HG02852 (cell line): ENCODE results near the gene ZDHHC12.

Experiments used
- ATAC-seq: cut with Tn5 transposase; IDR thresholded peaks from one replicate; pipeline ENCODE4 v1.9.1; 2021; ENCODE audit warnings: mild to moderate bottlenecking, moderate library complexity; ENCODE audit not compliant: unreplicated experiment

Gene ZDHHC12

DNA sequence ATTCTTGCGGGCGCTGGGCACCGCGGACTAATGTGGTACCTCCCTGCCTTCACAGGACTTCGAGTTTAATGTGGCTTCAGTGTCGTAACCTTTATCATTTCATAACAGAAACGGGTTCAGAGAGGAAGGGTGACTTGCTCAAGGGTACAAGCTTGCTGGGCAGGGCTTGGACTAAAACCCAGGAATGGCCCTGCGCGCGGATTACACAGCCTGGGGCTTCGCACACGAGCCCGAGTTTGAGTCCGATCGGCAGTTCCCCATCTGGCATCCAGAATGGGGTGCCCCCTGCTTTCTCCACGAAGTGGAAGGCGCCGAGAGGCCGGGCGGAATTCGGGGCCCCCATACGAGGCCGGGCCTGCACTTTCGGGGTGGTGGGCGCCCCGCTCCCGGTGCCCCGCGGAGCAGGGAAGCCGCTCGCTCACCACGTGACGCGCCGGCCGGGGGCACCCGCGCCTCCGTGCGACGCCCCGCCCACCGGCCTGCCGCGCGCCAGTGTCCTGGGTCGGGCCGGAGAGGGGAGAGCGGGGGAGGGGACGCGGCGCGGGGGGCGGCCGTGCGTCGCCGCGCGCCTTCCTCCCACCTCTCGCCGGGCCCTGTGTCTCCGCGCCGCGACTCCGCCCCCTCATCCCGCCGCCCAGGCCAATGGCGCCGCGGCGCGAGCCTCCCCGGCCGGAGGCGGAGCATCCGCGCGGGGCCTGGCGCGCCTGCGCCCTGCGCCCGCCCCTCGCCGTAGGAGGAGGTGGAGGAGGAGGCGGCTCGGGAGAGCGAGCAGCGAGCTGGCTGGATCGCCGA is 35.2 kb downstream of the ZDHHC12 start, which contains the start of gene SET:
SET (plus strand) TSS at position 722 of the 792 bp plus-strand sequence. CDS start 361 bp downstream, outside the sequence.
- peak; percentile 69 for ATAC-seq

DNA sequence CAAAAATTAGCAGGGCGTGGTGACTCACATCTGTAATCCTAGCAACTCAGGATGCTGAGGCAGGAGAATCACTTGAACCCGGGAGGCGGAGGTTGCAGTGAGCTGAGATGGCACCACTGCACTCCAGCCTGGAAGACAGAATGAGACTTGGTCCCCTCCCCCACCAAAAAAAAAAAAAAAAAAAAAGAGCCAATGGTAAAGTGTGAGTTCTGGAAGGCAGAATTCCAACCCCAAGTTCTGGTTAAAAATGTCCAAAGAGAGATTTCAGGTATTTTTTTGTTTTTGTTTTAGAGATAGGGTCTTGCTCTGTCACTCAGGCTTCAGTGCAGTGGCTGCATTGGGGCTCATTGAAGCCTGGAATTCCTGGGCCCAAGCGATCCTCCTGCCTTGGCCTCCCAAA is 36.5 kb downstream of the ZDHHC12 start:
- no peak for ATAC-seq

DNA sequence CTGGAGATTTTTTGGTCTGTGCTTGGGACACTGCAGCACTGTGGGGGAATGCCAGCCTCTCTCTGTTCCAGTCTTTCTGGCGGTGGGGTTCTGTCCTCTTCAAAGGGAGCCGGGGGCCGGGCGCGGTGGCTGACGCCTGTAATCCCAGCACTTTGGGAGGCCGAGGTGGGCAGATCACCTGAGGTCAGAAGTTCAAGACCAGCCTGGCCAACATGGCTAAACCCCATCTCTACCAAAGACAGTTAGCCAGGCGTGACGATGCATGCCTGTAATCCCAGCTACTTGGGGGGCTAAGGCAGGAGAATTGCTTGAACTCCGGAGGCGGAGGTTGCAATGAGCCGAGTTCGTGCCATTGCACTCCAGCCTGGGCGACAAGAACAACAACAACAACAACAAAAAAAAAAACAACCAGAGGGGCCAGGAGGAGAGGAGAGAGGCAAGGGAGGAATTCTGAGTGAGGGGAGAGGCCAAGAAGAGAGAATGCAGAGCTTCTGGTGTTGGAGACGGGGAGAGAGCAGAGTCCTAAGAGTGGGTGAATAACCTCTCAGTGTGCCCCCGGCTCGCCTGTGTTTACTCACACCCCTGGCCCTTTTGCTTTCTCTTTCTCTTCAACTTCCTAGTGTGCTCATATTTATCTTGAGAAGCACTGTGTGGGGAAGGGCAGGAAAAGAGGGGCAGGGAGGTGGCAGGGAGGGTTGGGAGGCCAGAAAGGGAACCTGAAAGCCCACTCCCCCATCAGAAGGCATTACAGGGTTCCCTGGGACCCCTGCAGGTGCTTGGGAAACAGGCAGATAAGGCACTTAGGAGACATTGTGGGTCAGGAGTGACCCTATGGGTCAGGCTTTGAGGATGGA is 38.1 kb downstream of the ZDHHC12 start:
- no peak for ATAC-seq

DNA sequence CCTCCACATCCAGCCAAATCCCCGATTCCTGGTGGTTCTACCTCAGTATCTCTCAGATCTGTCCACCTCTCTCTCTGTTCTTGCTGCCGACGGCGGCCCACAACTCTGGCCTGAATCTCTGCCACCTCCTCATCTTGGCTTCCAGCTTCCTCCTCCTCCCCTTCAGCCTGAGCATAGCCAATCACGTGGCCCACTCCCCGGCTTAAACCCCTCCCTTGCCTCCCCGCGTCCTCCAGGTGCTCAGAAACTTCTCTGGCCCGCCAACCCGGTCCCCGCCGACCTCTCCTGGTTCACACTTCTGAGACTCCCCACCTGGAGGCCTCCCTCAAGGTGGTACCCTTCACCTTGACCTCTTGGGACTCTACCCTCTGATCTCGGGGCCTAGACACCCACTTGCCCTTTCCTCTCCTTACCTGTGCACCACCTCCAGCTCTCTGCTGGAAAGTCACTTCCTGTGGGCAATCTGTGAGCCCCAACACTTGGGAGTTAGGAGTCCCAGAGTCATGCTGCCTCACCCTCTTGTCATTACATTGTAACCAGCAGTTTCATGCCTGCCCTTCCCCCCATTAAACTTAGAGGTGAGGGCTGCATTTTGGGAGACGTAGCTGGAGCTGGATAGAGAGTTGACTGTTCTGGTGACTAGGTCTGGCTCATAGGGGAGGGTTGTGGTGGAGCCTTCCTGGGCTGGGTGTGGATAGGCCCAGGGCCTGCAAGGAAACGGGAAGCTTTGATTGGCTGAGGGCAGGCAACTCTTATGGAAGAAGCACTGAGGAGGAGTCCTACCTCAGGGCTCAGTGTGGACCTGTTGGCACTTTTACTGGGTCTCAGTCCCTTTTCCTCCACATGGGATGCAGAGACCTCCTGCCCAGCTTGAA is 39.4 kb downstream of the ZDHHC12 start:
- peak; percentile 35 for ATAC-seq

DNA sequence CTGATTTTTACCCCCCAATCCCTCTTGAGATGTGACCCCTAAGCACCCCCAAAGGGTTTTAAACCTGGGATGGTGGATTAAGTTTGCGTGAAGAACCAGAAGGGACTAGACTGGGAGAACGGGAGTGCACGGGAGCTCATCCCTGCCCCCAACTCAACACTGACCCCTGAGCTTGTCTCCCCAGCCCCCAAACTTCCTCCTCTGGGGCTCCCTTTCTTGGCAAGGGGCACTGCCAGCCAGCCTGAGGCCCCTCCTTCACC is 39.9 kb downstream of the ZDHHC12 start:
- ATAC-seq = no peak

DNA sequence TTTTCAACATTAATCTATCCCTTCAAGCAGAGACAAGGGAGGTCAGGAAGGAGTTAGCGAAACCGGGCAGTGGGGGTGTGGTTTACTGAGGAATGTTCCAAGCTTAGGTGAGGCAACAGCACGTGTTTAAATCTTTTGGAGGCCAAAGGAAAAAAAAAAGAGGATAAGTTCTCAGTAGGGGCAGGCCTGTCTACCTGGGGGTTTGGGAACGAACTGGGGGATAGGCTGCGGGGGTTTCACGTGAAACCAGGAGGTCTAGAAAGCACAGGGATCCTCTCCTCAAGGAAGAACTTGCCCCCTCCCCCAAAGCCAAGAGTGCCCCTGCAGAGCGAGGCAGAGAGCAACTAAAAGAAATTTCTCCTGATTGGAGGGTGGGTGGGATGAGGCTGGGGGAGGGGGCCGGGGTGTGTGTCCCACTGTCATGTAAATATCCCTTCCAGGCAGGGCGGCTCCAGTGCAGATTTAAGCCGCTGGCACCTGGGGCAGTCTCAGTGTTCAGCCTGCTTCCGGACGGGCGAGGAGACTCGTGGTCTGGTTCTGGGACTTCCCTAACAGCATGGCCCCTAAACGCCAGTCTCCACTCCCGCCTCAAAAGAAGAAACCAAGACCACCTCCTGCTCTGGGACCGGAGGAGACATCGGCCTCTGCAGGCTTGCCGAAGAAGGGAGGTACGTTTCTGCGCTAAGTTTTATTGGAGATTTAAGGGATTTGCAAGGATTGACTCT is 40.4 kb downstream of the ZDHHC12 start:
- ATAC-seq = no peak

DNA sequence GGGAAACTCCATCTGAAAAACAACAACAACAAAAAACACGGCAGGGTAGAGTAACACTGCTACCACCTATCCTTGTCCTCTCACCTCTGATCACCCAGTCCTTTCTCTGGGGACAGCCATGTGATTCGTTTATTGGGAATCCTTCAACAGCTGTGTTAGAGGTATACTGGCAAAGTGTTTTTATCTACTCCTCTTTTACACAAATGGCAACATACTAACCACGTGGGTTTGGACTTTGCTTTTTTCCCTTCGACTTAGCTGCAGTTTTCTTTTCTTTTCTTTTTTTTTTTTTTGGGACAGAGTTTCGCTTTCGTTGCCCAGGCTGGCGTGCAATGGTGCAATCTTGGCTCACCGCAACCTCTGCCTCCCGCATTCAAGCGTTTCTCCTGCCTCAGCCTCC is 46.1 kb downstream of the ZDHHC12 start:
- no peak for ATAC-seq

DNA sequence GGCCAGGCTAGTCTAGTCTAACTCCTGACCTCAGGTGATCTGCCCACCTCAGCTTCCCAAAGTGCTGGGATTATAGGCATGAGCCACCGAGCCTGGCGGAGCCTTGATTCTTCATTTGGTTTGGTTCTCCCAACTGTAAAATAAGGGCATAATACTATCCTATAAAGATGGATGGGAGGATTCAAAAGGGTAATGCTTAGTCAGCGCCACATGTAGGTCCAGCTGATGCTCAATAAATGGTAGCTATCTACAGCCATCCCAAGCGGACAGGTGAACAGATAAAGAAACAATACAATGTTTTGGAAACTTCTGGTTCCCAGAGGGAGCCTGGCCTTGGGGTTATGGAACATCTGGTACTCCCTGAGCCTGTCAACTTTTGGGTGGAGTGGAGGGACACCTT is 48.5 kb downstream of the ZDHHC12 start:
- no peak for ATAC-seq
